Stimulated activated CD8-positive, alpha-beta memory T cell treated with anti-CD3 and anti-CD28 coated beads, Interleukin-7, amount 100 ng/mL, for 48 hours (primary cell): ENCODE data around the gene TAX1BP3.
"Not testable (repeated sequence)": the region's sequence is repeated elsewhere in the genome, so short reads cannot be mapped to it uniquely, and the experiment has no call there.

Source experiments
- DNase-seq, 2 donors: peaks; one replicate each; pipeline ENCODE4 v3.0.0-alpha.2; 2020; ENCODE audit warnings: low read depth in 1 of 2; ENCODE audit errors: extremely low read depth in 1 of 2

Gene TAX1BP3

GRCh38 chr17:3668279-3669084 is at the start of gene TAX1BP3, which contains the start of gene EMC6:
TAX1BP3 (minus strand) TSS chr17:3668578; CDS start chr17:3668526, 52 bp downstream.
EMC6 (plus strand) TSS chr17:3668812; CDS start chr17:3669147, 335 bp downstream.
- peak; percentile 96 to 99 for DNase-seq

- DNase-seq: no peak
Observed at GRCh38 chr17:3715296-3715695, 46.9 kb upstream of the TAX1BP3 start.

GRCh38 chr17:3712811-3713463 is 44.6 kb upstream of the TAX1BP3 start:
- DNase-seq: peak in 1 of 2 donors; percentile 40

GRCh38 chr17:3710951-3711383 is 42.6 kb upstream of the TAX1BP3 start:
- peak in 1 of 2 donors; percentile 78 for DNase-seq

- no peak for DNase-seq
Observed at GRCh38 chr17:3708366-3708765, 40.0 kb upstream of the TAX1BP3 start.

GRCh38 chr17:3705718-3705984 is 37.3 kb upstream of the TAX1BP3 start:
- DNase-seq: not testable (repeated sequence)

- no peak for DNase-seq
Observed at GRCh38 chr17:3704931-3705717, 36.7 kb upstream of the TAX1BP3 start.

- DNase-seq: not testable (repeated sequence)
Observed at GRCh38 chr17:3702041-3702539, 33.7 kb upstream of the TAX1BP3 start.

- no peak for DNase-seq
Observed at GRCh38 chr17:3699951-3700350, 31.6 kb upstream of the TAX1BP3 start.

GRCh38 chr17:3698139-3698538 is 29.8 kb upstream of the TAX1BP3 start:
- no peak for DNase-seq

GRCh38 chr17:3697103-3697476 is 28.7 kb upstream of the TAX1BP3 start:
- DNase-seq: no peak

- no peak for DNase-seq
Observed at GRCh38 chr17:3695723-3696411, 27.5 kb upstream of the TAX1BP3 start, which contains the start of gene P2RX5. P2RX5 (minus strand) TSS chr17:3696155; CDS start chr17:3696005, 150 bp downstream.

GRCh38 chr17:3695129-3695722 is 26.8 kb upstream of the TAX1BP3 start:
- DNase-seq: no peak

GRCh38 chr17:3693829-3694231 is 25.5 kb upstream of the TAX1BP3 start:
- peak; percentile 62 to 69 for DNase-seq

- DNase-seq: no peak
Observed at GRCh38 chr17:3693141-3693540, 24.8 kb upstream of the TAX1BP3 start.

- no peak for DNase-seq
Observed at GRCh38 chr17:3692346-3692745, 24.0 kb upstream of the TAX1BP3 start.

- DNase-seq: no peak
Observed at GRCh38 chr17:3691617-3692067, 23.3 kb upstream of the TAX1BP3 start.

- no peak for DNase-seq
Observed at GRCh38 chr17:3690094-3690715, 21.8 kb upstream of the TAX1BP3 start.

- DNase-seq: no peak
Observed at GRCh38 chr17:3689262-3690093, 21.1 kb upstream of the TAX1BP3 start.
